Spleen (tissue), 7 donors: ENCODE results near the gene VLDLR.

Experiments
- CTCF ChIP-seq, 11 experiments: fragments of 200-600 bp in 7 of 11; fragments of 450-650 bp in 4 of 11; sonication (generic) in 4 of 11; IDR thresholded peaks in 8 of 11; conservative IDR thresholded peaks in 3 of 11; 1 replicate in 7 of 11; 2 replicates in 4 of 11; pipeline versions ENCODE4 v1.4.0 to v1.8.0; 2016 to 2021; ENCODE audit warnings: antibody characterized with exemption in 11 of 11, inconsistent platforms in 4 of 11, mild to moderate bottlenecking in 1 of 11
- POLR2A ChIP-seq, 3 donors: fragments of 450-650 bp; IDR thresholded peaks; one replicate each; pipeline ENCODE4 v1.5.1; 2017; ENCODE audit warnings: antibody characterized with exemption in 3 of 3, mild to moderate bottlenecking in 1 of 3
- POLR2AphosphoS5 ChIP-seq, 3 donors: sonication (generic); formaldehyde crosslinking; IDR thresholded peaks; one replicate each; pipeline ENCODE4 v1.5.1; 2017; ENCODE audit warnings: antibody characterized with exemption in 3 of 3
- donor health status: DM: no; HTN: no; CAD: no; lungs with moderate emphysema.
- donor health status: DM: no; HTN: no; CAD: no.
- donor health status: DM: no; HTN: no; CAD: no.

GRCh38 chr9:2681981-2682380 is 60.4 kb downstream of the VLDLR start:
- TF ChIP-seq CTCF (IDR thresholded peaks at IDR 0.05 in 8 of 11, conservative IDR thresholded peaks at IDR 0.05 in 3 of 11) (no peak), POLR2A (IDR thresholded peaks at IDR 0.05) (no peak), POLR2AphosphoS5 (IDR thresholded peaks at IDR 0.05) (no peak)
